Measurements from ENCODE around the gene OXNAD1.

DNA sequence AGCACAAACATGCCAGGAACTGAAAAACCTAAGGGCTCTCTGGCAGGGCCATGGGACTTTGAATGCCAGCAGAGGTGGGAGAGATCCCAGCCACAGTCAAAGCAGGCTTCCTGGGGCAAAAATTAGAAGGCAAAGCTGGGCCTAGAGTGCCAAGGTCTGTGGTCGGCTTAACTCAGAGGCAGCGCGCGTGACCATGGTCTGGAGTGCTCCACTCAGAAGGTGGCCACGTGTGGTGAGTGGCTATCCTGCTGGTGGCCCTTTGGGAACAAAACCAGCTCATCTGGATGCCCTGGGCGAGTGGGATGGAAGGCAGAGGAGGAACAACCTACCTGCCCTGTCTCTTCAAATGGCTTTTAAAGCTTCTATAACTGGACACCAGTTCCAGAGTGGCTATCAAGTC is 63.1 kb downstream of the OXNAD1 start:
- TF ChIP-seq, protein P1, sequence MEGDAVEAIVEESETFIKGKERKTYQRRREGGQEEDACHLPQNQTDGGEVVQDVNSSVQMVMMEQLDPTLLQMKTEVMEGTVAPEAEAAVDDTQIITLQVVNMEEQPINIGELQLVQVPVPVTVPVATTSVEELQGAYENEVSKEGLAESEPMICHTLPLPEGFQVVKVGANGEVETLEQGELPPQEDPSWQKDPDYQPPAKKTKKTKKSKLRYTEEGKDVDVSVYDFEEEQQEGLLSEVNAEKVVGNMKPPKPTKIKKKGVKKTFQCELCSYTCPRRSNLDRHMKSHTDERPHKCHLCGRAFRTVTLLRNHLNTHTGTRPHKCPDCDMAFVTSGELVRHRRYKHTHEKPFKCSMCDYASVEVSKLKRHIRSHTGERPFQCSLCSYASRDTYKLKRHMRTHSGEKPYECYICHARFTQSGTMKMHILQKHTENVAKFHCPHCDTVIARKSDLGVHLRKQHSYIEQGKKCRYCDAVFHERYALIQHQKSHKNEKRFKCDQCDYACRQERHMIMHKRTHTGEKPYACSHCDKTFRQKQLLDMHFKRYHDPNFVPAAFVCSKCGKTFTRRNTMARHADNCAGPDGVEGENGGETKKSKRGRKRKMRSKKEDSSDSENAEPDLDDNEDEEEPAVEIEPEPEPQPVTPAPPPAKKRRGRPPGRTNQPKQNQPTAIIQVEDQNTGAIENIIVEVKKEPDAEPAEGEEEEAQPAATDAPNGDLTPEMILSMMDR (IDR thresholded peaks at IDR 0.05; ENCODE audit: poor library complexity), result no peak
- TF ChIP-seq EZH2 (IDR thresholded peaks at IDR 0.05; ENCODE audit: borderline replicate concordance), result no peak
